Ovary (tissue), 9 donors: Measurements from ENCODE around the gene HUNK. TPM values are rescaled to one million over a fixed set of nuclear protein-coding genes. Genes with fewer than 3 reads are reported as not detected.

Source experiments
- DNase-seq, 5 donors: peaks; one replicate each; pipeline ENCODE4 v3.0.0-alpha.2; 2019 to 2020
- H3K27ac ChIP-seq, 2 donors: fragments of 200-600 bp; one replicate each; pipeline versions ENCODE4 v1.5.1 to v1.8.0; 2019 to 2022
- H3K27me3 ChIP-seq: fragments of 200-600 bp; one replicate; pipeline ENCODE4 v1.8.0; 2022
- H3K36me3 ChIP-seq: fragments of 200-600 bp; sonication (generic); one replicate; pipeline ENCODE4 v1.5.1; 2019
- H3K4me1 ChIP-seq: one replicate; pipeline ENCODE4 v1.8.1; 2013; ENCODE audit warnings: mild to moderate bottlenecking, moderate library complexity; ENCODE audit not compliant: insufficient read depth
- H3K4me3 ChIP-seq: fragments of 200-600 bp; sonication (generic); one replicate; pipeline ENCODE4 v1.5.1; 2017
- H3K9me3 ChIP-seq, 2 donors: fragments of 200-600 bp in 1 of 2; sonication (generic) in 1 of 2; one replicate each; pipeline versions ENCODE4 v1.5.1 to v1.8.1; 2013 to 2019; ENCODE audit warnings: mild to moderate bottlenecking in 1 of 2, moderate library complexity in 1 of 2
- EP300 ChIP-seq: sonication (generic); formaldehyde crosslinking; IDR thresholded peaks from one replicate; pipeline ENCODE4 v1.6.1; 2017; ENCODE audit warnings: antibody characterized with exemption
- POLR2A ChIP-seq: fragments of 450-650 bp; IDR thresholded peaks from one replicate; pipeline ENCODE4 v1.6.1; 2017; ENCODE audit warnings: antibody characterized with exemption, mild to moderate bottlenecking, moderate library complexity
- WGBS, 3 donors: extraction: QIAGEN DNeasy Blood & Tissue Kit in 1 of 3; methylation state at CpG; one replicate each; pipeline versions ENCODE4 v1.1.5 to v1.1.7; 2013 to 2017; 5-methylcytosine and 5-hydroxymethylcytosine counted together
- intact Hi-C, 4 donors: fragments of 100-400 bp; cut with DNase I; formaldehyde crosslinking; loops; one replicate each; pipeline versions ENCODE4 v1.11.0 to v1.15.1; 2022 to 2023
- polyA plus RNA-seq, 2 donors: library from polyadenylated mRNA; stranded (reverse); fragments of 200-250 nt in 1 of 2; fragments of 350-450 nt in 1 of 2; fragmentation: Illumina TruSeq in 1 of 2; extraction: RNeasy Lipid Tissue Mini Kit (QIAGEN cat#74804) in 1 of 2; gene quantifications; one replicate each; pipeline ENCODE4 v1.2.3, GENCODE V29; 2013 to 2014
- total RNA-seq, 7 donors: library from RNA; depleted of rRNA in 2 of 7; stranded (reverse); fragments of >200 nt in 2 of 7; fragmentation: NEBNext Ultra II Directional in 3 of 7; extraction: Animal tissue kit (Norgen Biotek cat#: 25700) in 3 of 7; gene quantifications; one replicate each; pipeline versions ENCODE4 v1.1.0 to v1.2.4, GENCODE V29; 2016 to 2023
- TF ChIP-seq, protein P1 (sequence below), 3 donors: fragments of 450-650 bp in 2 of 3; fragments of 200-600 bp in 1 of 3; IDR thresholded peaks; one replicate each; pipeline versions ENCODE4 v1.5.1 to v1.8.0; 2016 to 2022; ENCODE audit warnings: antibody characterized with exemption in 3 of 3, mild to moderate bottlenecking in 1 of 3
- donor health status: DM: no; HTN: no; CAD: no; lungs with moderate emphysema.
- donor health status: DM: no; HTN: no; CAD: no.
- donor health status: Bipolar disorder and iron deficiency.
- donor health status: DM: yes; HTN: yes; CAD: no.
- donor health status: DM: no; HTN: no; CAD: no.
- donor health status: DM: yes; HTN: yes; CAD: no.

HUNK gene
- total and polyA plus RNA-seq, 9 donors: under 0.01 to 4.9 (median 1.6) TPM

DNA sequence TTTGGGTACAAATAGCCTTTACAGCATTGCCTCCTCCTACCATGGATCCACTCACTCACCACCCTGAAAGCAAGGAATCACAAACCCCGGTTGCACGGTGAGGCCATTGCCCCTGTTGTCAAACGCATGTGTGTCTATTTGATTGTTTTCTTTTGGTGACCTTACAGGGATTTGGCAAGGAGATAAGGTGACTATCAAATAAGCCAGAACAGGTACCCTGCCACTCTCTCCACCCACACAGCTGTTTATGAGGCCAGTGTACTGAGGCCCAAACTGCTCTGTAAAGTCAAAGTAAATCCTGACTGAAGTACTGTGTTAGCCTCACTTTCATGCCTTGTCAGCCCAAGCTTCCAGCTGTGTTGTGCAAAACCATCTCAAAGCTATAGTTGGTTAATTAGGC, 136.4 kb downstream of the HUNK start:
- intact Hi-C loops: no loop called here
- no peaks in the 10 kb centered on the region for H3K36me3 ChIP-seq
- H3K4me3 ChIP-seq: no peak overlapping the region
- H3K27me3 ChIP-seq: no peaks in the 10 kb centered on the region
- TF ChIP-seq EP300 (no peak), POLR2A (no peak)
- TF ChIP-seq, protein P1, sequence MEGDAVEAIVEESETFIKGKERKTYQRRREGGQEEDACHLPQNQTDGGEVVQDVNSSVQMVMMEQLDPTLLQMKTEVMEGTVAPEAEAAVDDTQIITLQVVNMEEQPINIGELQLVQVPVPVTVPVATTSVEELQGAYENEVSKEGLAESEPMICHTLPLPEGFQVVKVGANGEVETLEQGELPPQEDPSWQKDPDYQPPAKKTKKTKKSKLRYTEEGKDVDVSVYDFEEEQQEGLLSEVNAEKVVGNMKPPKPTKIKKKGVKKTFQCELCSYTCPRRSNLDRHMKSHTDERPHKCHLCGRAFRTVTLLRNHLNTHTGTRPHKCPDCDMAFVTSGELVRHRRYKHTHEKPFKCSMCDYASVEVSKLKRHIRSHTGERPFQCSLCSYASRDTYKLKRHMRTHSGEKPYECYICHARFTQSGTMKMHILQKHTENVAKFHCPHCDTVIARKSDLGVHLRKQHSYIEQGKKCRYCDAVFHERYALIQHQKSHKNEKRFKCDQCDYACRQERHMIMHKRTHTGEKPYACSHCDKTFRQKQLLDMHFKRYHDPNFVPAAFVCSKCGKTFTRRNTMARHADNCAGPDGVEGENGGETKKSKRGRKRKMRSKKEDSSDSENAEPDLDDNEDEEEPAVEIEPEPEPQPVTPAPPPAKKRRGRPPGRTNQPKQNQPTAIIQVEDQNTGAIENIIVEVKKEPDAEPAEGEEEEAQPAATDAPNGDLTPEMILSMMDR (IDR thresholded peaks at IDR 0.05): no peak
- no peaks in the 10 kb centered on the region for H3K9me3 ChIP-seq
- H3K4me1 ChIP-seq: no peaks in the 10 kb centered on the region
- DNase-seq: no peak
- WGBS, 3 donors: 73 to 81% (median 77%) methylated on average over 3 of the region's 3 CpGs
- H3K27ac ChIP-seq: no peak overlapping the region

DNA sequence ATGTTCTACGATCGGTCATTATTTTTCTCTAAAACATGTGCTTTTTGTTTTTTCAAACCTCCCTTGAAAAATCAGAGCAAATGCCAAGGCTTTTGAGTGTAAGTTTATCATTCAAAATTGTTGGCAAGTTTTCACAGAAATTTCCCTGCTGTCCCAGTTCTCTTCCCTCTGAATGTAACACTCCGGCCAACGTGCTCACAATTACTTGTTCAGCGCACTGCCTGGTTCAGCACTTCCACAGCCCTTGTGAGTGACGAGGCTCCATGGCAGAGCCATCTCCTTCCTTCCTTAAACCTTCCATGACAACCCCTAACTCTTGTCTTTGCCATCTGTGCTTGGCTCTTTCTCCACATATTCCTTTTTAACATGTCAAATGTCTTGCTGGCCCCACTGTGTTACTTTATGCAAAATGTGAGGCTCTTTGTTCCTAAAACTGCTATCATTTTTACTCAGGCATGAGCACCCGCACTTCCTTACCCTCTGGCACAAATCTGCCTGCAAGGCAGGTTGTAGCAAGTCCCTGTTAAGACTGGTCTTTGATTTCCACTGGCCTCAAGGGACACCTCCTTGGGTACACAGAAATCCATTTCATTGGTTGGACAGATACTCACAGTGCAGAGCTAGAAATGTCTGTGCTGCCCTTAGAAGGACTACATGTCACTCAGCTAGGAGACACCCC, 142.8 kb downstream of the HUNK start:
- H3K9me3 ChIP-seq: no peaks in the 10 kb centered on the region
- H3K27me3 ChIP-seq: no peaks in the 10 kb centered on the region
- no peak for TF ChIP-seq POLR2A
- TF ChIP-seq, protein P1 (IDR thresholded peaks at IDR 0.05): no peak
- no peak for TF ChIP-seq EP300
- intact Hi-C loops: loop anchor here in 1 of 4 donors (10.0 kb wide), 1 partner anchor 59 kb away; no protein-coding TSS in a partner anchor
- WGBS, 3 donors: 12 to 26% (median 16%) methylated on average over 7 of the region's 7 CpGs
- H3K4me1 ChIP-seq: peaks cover 6% of the 10 kb centered on the region
- peak in 1 of 5 donors; percentile 15 for DNase-seq
- H3K4me3 ChIP-seq: no peak overlapping the region
- no peaks in the 10 kb centered on the region for H3K36me3 ChIP-seq
- no peak overlapping the region for H3K27ac ChIP-seq

DNA sequence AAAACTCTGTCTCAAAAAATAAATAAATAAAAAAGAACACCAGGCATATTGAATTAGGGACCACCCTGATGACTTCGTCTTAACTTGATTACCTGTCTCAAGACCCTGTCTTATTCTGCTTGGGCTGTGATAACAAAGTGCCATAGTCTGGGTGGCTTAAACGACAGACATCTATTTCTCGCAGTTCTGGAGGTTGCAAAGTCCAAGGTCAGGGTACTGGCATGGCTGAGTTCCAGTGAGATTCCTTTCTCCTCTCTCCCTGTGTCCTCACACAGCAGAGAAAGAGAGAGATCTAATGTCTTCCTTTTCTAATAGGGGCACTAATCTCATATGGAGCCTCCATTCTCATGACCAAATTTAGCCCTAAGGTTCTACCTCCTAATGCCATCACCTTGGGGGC, 145.6 kb downstream of the HUNK start:
- no peak overlapping the region for H3K27ac ChIP-seq
- TF ChIP-seq POLR2A (no peak), EP300 (no peak)
- TF ChIP-seq, protein P1 (IDR thresholded peaks at IDR 0.05): no peak
- H3K4me1 ChIP-seq: peaks cover 6% of the 10 kb centered on the region
- DNase-seq: no peak
- intact Hi-C loops: loop anchor here in 1 of 4 donors (10.0 kb wide), 1 partner anchor 56 kb away; no protein-coding TSS in a partner anchor
- no peaks in the 10 kb centered on the region for H3K27me3 ChIP-seq
- H3K9me3 ChIP-seq: no peaks in the 10 kb centered on the region
- WGBS, 3 donors: 53 to 71% (median 54%) methylated on average over 3 of the region's 3 CpGs
- H3K4me3 ChIP-seq: no peak overlapping the region
- H3K36me3 ChIP-seq: no peaks in the 10 kb centered on the region

DNA sequence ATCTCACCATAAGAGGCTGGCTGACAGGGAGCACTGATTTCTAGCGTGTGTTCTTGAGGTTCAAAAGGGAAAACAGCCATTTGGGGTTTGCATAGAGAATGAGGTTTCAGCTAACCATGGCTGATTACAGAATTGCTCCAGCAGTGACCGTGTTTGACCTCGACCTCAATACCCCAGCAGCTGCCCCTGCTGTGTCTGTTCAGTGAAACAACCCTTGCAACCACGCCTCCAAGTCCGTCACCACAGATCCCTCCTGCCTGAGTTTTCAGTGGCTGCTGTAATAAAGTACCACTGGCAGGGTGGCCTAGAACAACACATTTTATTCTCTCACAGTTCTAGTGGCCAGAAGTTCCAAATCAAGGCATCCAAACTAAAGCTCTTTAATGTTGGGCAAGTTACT, 147.7 kb downstream of the HUNK start:
- intact Hi-C loops: no loop called here
- Histone ChIP-seq H3K27ac (no peak overlapping the region), H3K9me3 (no peaks in the 10 kb centered on the region), H3K27me3 (no peaks in the 10 kb centered on the region), H3K36me3 (no peaks in the 10 kb centered on the region), H3K4me1 (peaks cover 3% of the 10 kb centered on the region), H3K4me3 (no peak overlapping the region)
- 67 to 72% (median 70%) methylated on average over 5 of the region's 5 CpGs for WGBS, 3 donors
- DNase-seq: no peak
- TF ChIP-seq EP300: no peak
- no peak for TF ChIP-seq POLR2A
- TF ChIP-seq, protein P1 (IDR thresholded peaks at IDR 0.05): no peak
